Smooth muscle cell (in vitro differentiated cells): ENCODE results near the gene ADGRF4. TPM values are rescaled to one million over a fixed set of nuclear protein-coding genes. Genes with fewer than 3 reads are reported as not detected.

ENCODE experiments used
- DNase-seq: peaks from one replicate; lab custom pipeline; 2025; ENCODE audit not compliant: unreplicated experiment; lab: John Stamatoyannopoulos, UW
- H2AFZ ChIP-seq: fragments of 200-600 bp; sonication (generic); 2 replicates; pipeline ENCODE4 v1.6.0; 2016; ENCODE audit warnings: antibody characterized with exemption, low read depth, mild to moderate bottlenecking
- H3F3A ChIP-seq: fragments of 200-600 bp; sonication (generic); 2 replicates; pipeline ENCODE4 v1.6.0; 2017; ENCODE audit warnings: antibody characterized with exemption, low read depth
- H3K27ac ChIP-seq: fragments of 200-600 bp; sonication (generic); 2 replicates; pipeline ENCODE4 v1.5.1; 2016; ENCODE audit warnings: low read depth, mild to moderate bottlenecking
- H3K27me3 ChIP-seq: fragments of 200-600 bp; sonication (generic); 2 replicates; pipeline ENCODE4 v1.6.1; 2016; ENCODE audit warnings: low read depth, mild to moderate bottlenecking
- H3K36me3 ChIP-seq: fragments of 200-600 bp; sonication (generic); 2 replicates; pipeline ENCODE4 v1.5.1; 2016; ENCODE audit warnings: low read depth
- H3K4me1 ChIP-seq: fragments of 200-600 bp; sonication (generic); 2 replicates; pipeline ENCODE4 v1.5.1; 2016; ENCODE audit warnings: low read depth
- H3K4me2 ChIP-seq: fragments of 200-600 bp; sonication (generic); 2 replicates; pipeline ENCODE4 v1.6.0; 2016; ENCODE audit warnings: mild to moderate bottlenecking
- H3K4me3 ChIP-seq: fragments of 200-600 bp; sonication (generic); 2 replicates; pipeline ENCODE4 v1.5.1; 2016; ENCODE audit warnings: mild to moderate bottlenecking
- H3K79me2 ChIP-seq: fragments of 200-600 bp; sonication (generic); 2 replicates; pipeline ENCODE4 v1.6.0; 2016; ENCODE audit warnings: low read depth, mild to moderate bottlenecking
- H3K9ac ChIP-seq: fragments of 200-600 bp; sonication (generic); 2 replicates; pipeline ENCODE4 v1.6.0; 2016; ENCODE audit warnings: low read depth
- H3K9me3 ChIP-seq: fragments of 200-600 bp; sonication (generic); replicated peaks from 2 replicates; pipeline ENCODE4 v1.5.1; 2016; ENCODE audit warnings: low read depth
- H4K20me1 ChIP-seq: fragments of 200-600 bp; sonication (generic); 2 replicates; pipeline ENCODE4 v1.6.0; 2016; ENCODE audit warnings: low read depth
- WGBS: methylation state at CpG from one replicate; pipeline ENCODE4 v1.1.7; 2016; ENCODE audit warnings: low lambda C conversion rate; 5-methylcytosine and 5-hydroxymethylcytosine counted together
- polyA plus RNA-seq: library from polyadenylated mRNA; unstranded; fragments of >200 nt; fragmentation: Nextera tagmentation; extraction: Ambion mirVana; gene quantifications from 2 replicates; pipeline ENCODE4 v1.2.1, GENCODE V29; 2016
- total RNA-seq: library from RNA; depleted of rRNA; stranded (reverse); fragments of >200 nt; gene quantifications from 2 replicates; pipeline ENCODE4 v1.2.3, GENCODE V29; 2014
- TF ChIP-seq, protein P1 (sequence below): fragments of 200-600 bp; sonication (generic); IDR thresholded peaks from 2 replicates; pipeline ENCODE4 v1.5.1; 2017; ENCODE audit warnings: borderline replicate concordance, mild to moderate bottlenecking, antibody characterized with exemption; ENCODE audit not compliant: insufficient read depth, poor library complexity, severe bottlenecking

ADGRF4 gene
- total and polyA plus RNA-seq, 2 experiments from 2014 or later, result 1.5 to 10.6 TPM

DNA sequence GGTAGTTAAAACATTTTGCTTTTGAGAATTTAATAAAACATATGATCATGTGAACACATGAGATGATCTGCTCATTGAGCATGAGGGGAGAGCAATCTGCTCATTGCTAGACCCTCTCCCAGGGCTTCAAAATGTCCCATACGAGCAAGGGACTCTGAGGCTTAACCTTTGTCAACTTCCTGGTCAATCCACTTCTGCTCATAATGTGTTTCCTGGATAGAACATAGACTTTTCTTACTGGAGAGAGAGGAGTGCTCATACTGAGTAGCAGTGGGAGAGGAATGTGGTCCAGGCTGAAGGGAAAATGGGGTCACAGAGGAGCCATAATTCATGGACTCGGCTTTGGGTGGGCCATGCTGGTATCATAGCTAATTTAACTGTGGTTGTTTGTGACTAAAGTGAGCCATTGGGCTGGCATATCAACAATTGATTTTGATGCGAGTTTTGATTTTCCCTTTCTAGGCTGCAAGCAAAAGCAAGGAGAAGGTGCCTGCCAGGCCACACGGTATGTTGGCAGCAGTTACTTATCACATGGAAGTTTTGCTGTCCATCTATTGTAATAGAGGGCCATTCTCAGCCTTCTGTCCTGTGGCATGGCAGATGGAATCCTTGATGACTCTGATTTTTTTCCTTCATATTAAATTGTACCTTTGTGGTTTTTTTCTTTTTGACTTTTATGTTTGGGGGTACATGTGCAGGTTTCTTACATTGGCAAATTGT lies 20.8 kb upstream of the ADGRF4 start:
- no peak overlapping the region for H3K9ac ChIP-seq
- no peaks in the 10 kb centered on the region for H3K27me3 ChIP-seq
- H3K27ac ChIP-seq, result no peak overlapping the region
- H3K4me2 ChIP-seq, result no peak overlapping the region
- H3K79me2 ChIP-seq, result no peaks in the 10 kb centered on the region
- no peaks in the 10 kb centered on the region for H3K4me1 ChIP-seq
- H2AFZ ChIP-seq, result no peak overlapping the region
- no peaks in the 10 kb centered on the region for H4K20me1 ChIP-seq
- no peak for DNase-seq
- H3K4me3 ChIP-seq, result no peak overlapping the region
- WGBS, result 88% methylated on average over 4 of the region's 4 CpGs
- H3F3A ChIP-seq, result no peaks in the 10 kb centered on the region
- no peaks in the 10 kb centered on the region for H3K9me3 ChIP-seq
- no peaks in the 10 kb centered on the region for H3K36me3 ChIP-seq
- TF ChIP-seq, protein P1, sequence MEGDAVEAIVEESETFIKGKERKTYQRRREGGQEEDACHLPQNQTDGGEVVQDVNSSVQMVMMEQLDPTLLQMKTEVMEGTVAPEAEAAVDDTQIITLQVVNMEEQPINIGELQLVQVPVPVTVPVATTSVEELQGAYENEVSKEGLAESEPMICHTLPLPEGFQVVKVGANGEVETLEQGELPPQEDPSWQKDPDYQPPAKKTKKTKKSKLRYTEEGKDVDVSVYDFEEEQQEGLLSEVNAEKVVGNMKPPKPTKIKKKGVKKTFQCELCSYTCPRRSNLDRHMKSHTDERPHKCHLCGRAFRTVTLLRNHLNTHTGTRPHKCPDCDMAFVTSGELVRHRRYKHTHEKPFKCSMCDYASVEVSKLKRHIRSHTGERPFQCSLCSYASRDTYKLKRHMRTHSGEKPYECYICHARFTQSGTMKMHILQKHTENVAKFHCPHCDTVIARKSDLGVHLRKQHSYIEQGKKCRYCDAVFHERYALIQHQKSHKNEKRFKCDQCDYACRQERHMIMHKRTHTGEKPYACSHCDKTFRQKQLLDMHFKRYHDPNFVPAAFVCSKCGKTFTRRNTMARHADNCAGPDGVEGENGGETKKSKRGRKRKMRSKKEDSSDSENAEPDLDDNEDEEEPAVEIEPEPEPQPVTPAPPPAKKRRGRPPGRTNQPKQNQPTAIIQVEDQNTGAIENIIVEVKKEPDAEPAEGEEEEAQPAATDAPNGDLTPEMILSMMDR, result no peak

DNA sequence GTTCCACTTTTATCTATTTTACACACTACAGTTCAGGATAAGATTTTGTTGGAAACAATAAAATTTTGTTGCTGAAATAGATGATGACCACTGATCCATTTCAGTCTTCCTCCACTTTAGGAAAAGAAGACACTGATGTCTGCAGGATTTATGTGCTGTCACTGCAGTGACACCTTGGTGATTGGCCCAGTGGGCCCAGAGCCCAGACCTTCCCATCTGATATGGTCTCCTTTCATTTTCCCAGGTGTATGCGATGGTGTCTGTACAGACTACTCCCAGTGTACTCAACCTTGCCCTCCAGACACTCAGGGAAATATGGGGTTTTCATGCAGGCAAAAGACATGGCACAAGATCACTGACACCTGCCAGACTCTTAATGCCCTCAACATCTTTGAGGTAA lies 19.6 kb upstream of the ADGRF4 start:
- H3K4me3 ChIP-seq, result no peak overlapping the region
- H3K9me3 ChIP-seq, result no peaks in the 10 kb centered on the region
- H3K9ac ChIP-seq, result no peak overlapping the region
- no peak overlapping the region for H2AFZ ChIP-seq
- no peaks in the 10 kb centered on the region for H3F3A ChIP-seq
- DNase-seq, result no peak
- no peak overlapping the region for H3K27ac ChIP-seq
- H3K79me2 ChIP-seq, result no peaks in the 10 kb centered on the region
- WGBS, result 90% methylated on average over 1 of the region's 1 CpG
- no peaks in the 10 kb centered on the region for H3K27me3 ChIP-seq
- no peak overlapping the region for H3K4me2 ChIP-seq
- no peaks in the 10 kb centered on the region for H4K20me1 ChIP-seq
- TF ChIP-seq, protein P1, result no peak
- no peaks in the 10 kb centered on the region for H3K36me3 ChIP-seq
- no peaks in the 10 kb centered on the region for H3K4me1 ChIP-seq

DNA sequence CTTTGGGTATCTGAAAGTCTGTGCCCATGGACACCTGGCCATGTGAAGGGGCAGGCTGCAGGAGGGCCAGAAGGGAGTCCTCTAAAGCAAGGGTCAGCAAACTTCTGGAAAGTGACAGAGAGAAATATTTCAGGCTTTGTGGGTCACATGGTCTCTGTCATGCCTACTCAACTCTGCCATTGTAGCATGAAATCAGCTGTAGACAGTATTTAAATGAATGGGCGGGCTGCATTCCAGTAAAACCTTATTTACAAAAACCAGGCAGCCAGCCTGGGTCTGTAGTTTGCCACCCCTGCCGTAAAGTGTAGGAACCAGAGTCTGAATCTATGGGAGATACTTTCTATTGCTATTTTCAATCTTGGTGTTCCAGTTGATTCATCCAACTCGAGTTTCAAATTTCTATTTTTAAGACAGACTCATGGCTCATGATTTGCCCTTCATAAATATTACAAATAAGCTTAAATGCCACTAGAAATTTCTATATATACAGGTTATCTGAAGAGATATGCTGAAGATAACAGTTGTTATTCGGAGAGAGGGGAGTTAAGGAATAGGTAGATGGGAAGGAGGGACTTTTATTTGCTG lies 19.0 kb upstream of the ADGRF4 start:
- Histone ChIP-seq H2AFZ (no peak overlapping the region), H3K27ac (no peak overlapping the region), H3F3A (no peaks in the 10 kb centered on the region), H3K4me3 (no peak overlapping the region), H3K4me1 (no peaks in the 10 kb centered on the region), H4K20me1 (no peaks in the 10 kb centered on the region), H3K9me3 (no peaks in the 10 kb centered on the region), H3K36me3 (no peaks in the 10 kb centered on the region), H3K27me3 (no peaks in the 10 kb centered on the region), H3K9ac (no peak overlapping the region), H3K79me2 (no peaks in the 10 kb centered on the region), H3K4me2 (no peak overlapping the region)
- WGBS, result 70% methylated on average over 4 of the region's 4 CpGs
- TF ChIP-seq, protein P1, result no peak
- DNase-seq, result no peak

DNA sequence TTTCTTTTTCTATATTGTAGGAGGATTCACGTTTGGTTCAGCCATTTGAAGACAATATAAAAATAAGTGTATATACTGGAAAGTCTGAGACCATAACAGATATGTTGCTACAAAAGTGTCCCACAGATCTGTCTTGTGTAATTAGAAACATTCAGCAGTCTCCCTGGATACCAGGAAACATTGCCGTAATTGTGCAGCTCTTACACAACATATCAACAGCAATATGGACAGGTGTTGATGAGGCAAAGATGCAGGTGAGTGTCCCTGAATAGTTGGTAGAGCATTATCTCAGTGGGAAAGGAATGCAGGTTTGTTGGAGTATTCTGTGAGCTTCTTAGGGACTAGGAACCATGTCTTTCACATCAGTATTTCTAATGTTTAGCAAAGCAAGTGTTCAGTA lies 18.3 kb upstream of the ADGRF4 start:
- 80% methylated on average over 2 of the region's 2 CpGs for WGBS
- no peak overlapping the region for H3K9ac ChIP-seq
- no peak overlapping the region for H3K4me3 ChIP-seq
- no peaks in the 10 kb centered on the region for H4K20me1 ChIP-seq
- H3K27me3 ChIP-seq, result no peaks in the 10 kb centered on the region
- H3F3A ChIP-seq, result no peaks in the 10 kb centered on the region
- H3K4me2 ChIP-seq, result no peak overlapping the region
- no peaks in the 10 kb centered on the region for H3K9me3 ChIP-seq
- H3K36me3 ChIP-seq, result no peaks in the 10 kb centered on the region
- H3K4me1 ChIP-seq, result no peaks in the 10 kb centered on the region
- H3K79me2 ChIP-seq, result no peaks in the 10 kb centered on the region
- no peak overlapping the region for H3K27ac ChIP-seq
- TF ChIP-seq, protein P1, result no peak
- no peak overlapping the region for H2AFZ ChIP-seq
- no peak for DNase-seq
